Smooth muscle cell (in vitro differentiated cells): ENCODE results near the gene INPP5A. TPM values are rescaled to one million over a fixed set of nuclear protein-coding genes. Genes with fewer than 3 reads are reported as not detected.

Experiments used
- DNase-seq: peaks from one replicate; lab custom pipeline; 2025; ENCODE audit not compliant: unreplicated experiment; lab: John Stamatoyannopoulos, UW
- H2AFZ ChIP-seq: fragments of 200-600 bp; sonication (generic); 2 replicates; pipeline ENCODE4 v1.6.0; 2016; ENCODE audit warnings: antibody characterized with exemption, low read depth, mild to moderate bottlenecking
- H3F3A ChIP-seq: fragments of 200-600 bp; sonication (generic); 2 replicates; pipeline ENCODE4 v1.6.0; 2017; ENCODE audit warnings: antibody characterized with exemption, low read depth
- H3K27ac ChIP-seq: fragments of 200-600 bp; sonication (generic); 2 replicates; pipeline ENCODE4 v1.5.1; 2016; ENCODE audit warnings: low read depth, mild to moderate bottlenecking
- H3K27me3 ChIP-seq: fragments of 200-600 bp; sonication (generic); 2 replicates; pipeline ENCODE4 v1.6.1; 2016; ENCODE audit warnings: low read depth, mild to moderate bottlenecking
- H3K36me3 ChIP-seq: fragments of 200-600 bp; sonication (generic); 2 replicates; pipeline ENCODE4 v1.5.1; 2016; ENCODE audit warnings: low read depth
- H3K4me1 ChIP-seq: fragments of 200-600 bp; sonication (generic); 2 replicates; pipeline ENCODE4 v1.5.1; 2016; ENCODE audit warnings: low read depth
- H3K4me2 ChIP-seq: fragments of 200-600 bp; sonication (generic); 2 replicates; pipeline ENCODE4 v1.6.0; 2016; ENCODE audit warnings: mild to moderate bottlenecking
- H3K4me3 ChIP-seq: fragments of 200-600 bp; sonication (generic); 2 replicates; pipeline ENCODE4 v1.5.1; 2016; ENCODE audit warnings: mild to moderate bottlenecking
- H3K79me2 ChIP-seq: fragments of 200-600 bp; sonication (generic); 2 replicates; pipeline ENCODE4 v1.6.0; 2016; ENCODE audit warnings: low read depth, mild to moderate bottlenecking
- H3K9ac ChIP-seq: fragments of 200-600 bp; sonication (generic); 2 replicates; pipeline ENCODE4 v1.6.0; 2016; ENCODE audit warnings: low read depth
- H3K9me3 ChIP-seq: fragments of 200-600 bp; sonication (generic); replicated peaks from 2 replicates; pipeline ENCODE4 v1.5.1; 2016; ENCODE audit warnings: low read depth
- H4K20me1 ChIP-seq: fragments of 200-600 bp; sonication (generic); 2 replicates; pipeline ENCODE4 v1.6.0; 2016; ENCODE audit warnings: low read depth
- CTCF ChIP-seq: fragments of 200-600 bp; sonication (generic); IDR thresholded peaks from 2 replicates; pipeline ENCODE4 v1.5.1; 2017; ENCODE audit warnings: borderline replicate concordance, mild to moderate bottlenecking, antibody characterized with exemption; ENCODE audit not compliant: insufficient read depth, poor library complexity, severe bottlenecking
- WGBS: methylation state at CpG from one replicate; pipeline ENCODE4 v1.1.7; 2016; ENCODE audit warnings: low lambda C conversion rate; 5-methylcytosine and 5-hydroxymethylcytosine counted together
- polyA plus RNA-seq: library from polyadenylated mRNA; unstranded; fragments of >200 nt; fragmentation: Nextera tagmentation; extraction: Ambion mirVana; gene quantifications from 2 replicates; pipeline ENCODE4 v1.2.1, GENCODE V29; 2016
- total RNA-seq: library from RNA; depleted of rRNA; stranded (reverse); fragments of >200 nt; gene quantifications from 2 replicates; pipeline ENCODE4 v1.2.3, GENCODE V29; 2014

Gene INPP5A
- total and polyA plus RNA-seq, 2 experiments from 2014 or later, result 48.0 to 55.9 TPM

GRCh38 chr10:132787495-132788179, 250.1 kb downstream of the INPP5A start:
- Histone ChIP-seq H3K27me3 (peaks cover 84% of the 10 kb centered on the region), H3F3A (peaks cover 5% of the 10 kb centered on the region), H3K27ac (no peak overlapping the region), H3K4me3 (no peak overlapping the region), H3K36me3 (no peaks in the 10 kb centered on the region), H3K9ac (no peak overlapping the region), H3K79me2 (no peaks in the 10 kb centered on the region), H2AFZ (no peak overlapping the region), H3K4me1 (no peaks in the 10 kb centered on the region), H4K20me1 (peaks cover 39% of the 10 kb centered on the region), H3K9me3 (no peaks in the 10 kb centered on the region), H3K4me2 (peak overlapping the region; percentile 26)
- TF ChIP-seq CTCF, result no peak
- DNase-seq, result no peak
- WGBS, result 3% methylated on average over 22 of the region's 80 CpGs

- H3F3A ChIP-seq, result no peaks in the 10 kb centered on the region
- no peaks in the 10 kb centered on the region for H3K9me3 ChIP-seq
- H3K9ac ChIP-seq, result no peak overlapping the region
- no peak overlapping the region for H3K4me3 ChIP-seq
- no peak overlapping the region for H2AFZ ChIP-seq
- H3K36me3 ChIP-seq, result no peaks in the 10 kb centered on the region
- 6% methylated on average over 46 of the region's 79 CpGs for WGBS
- no peak for DNase-seq
- H3K4me1 ChIP-seq, result no peaks in the 10 kb centered on the region
- TF ChIP-seq CTCF, result no peak
- H3K27me3 ChIP-seq, result peaks cover 77% of the 10 kb centered on the region
- no peak overlapping the region for H3K27ac ChIP-seq
- peaks cover 33% of the 10 kb centered on the region for H4K20me1 ChIP-seq
- H3K79me2 ChIP-seq, result no peaks in the 10 kb centered on the region
- H3K4me2 ChIP-seq, result no peak overlapping the region
Observed at GRCh38 chr10:132788180-132788830, 250.7 kb downstream of the INPP5A start.

GRCh38 chr10:132788831-132789219, 251.2 kb downstream of the INPP5A start:
- WGBS, result 11% methylated on average over 24 of the region's 30 CpGs
- DNase-seq, result no peak
- Histone ChIP-seq H3K4me2 (no peak overlapping the region), H3F3A (no peaks in the 10 kb centered on the region), H3K9me3 (no peaks in the 10 kb centered on the region), H4K20me1 (peaks cover 27% of the 10 kb centered on the region), H2AFZ (no peak overlapping the region), H3K27me3 (peaks cover 75% of the 10 kb centered on the region), H3K9ac (no peak overlapping the region), H3K79me2 (no peaks in the 10 kb centered on the region), H3K36me3 (no peaks in the 10 kb centered on the region), H3K4me3 (no peak overlapping the region), H3K27ac (no peak overlapping the region), H3K4me1 (no peaks in the 10 kb centered on the region)
- TF ChIP-seq CTCF, result no peak
